PC-3 (cell line): ENCODE measurements around the gene AGTR1.

Source experiments
- EZH2 ChIP-seq: fragments of 300-600 bp; sonication (generic); IDR thresholded peaks from one replicate; pipeline ENCODE4 v1.6.1; 2017; ENCODE audit warnings: antibody characterized with exemption, mild to moderate bottlenecking, low read length; ENCODE audit not compliant: unreplicated experiment
- EZH2phosphoT487 ChIP-seq: fragments of 300-600 bp; sonication (generic); IDR thresholded peaks from 2 replicates; pipeline ENCODE4 v1.6.1; 2018; ENCODE audit warnings: mild to moderate bottlenecking, antibody characterized with exemption, low read length, borderline replicate concordance
- TF ChIP-seq, protein P1 (sequence below): fragments of 300-600 bp; sonication (generic); conservative IDR thresholded peaks from 2 replicates; pipeline ENCODE4 v1.5.1; 2017; ENCODE audit warnings: antibody characterized with exemption, low read depth, mild to moderate bottlenecking, low read length

DNA sequence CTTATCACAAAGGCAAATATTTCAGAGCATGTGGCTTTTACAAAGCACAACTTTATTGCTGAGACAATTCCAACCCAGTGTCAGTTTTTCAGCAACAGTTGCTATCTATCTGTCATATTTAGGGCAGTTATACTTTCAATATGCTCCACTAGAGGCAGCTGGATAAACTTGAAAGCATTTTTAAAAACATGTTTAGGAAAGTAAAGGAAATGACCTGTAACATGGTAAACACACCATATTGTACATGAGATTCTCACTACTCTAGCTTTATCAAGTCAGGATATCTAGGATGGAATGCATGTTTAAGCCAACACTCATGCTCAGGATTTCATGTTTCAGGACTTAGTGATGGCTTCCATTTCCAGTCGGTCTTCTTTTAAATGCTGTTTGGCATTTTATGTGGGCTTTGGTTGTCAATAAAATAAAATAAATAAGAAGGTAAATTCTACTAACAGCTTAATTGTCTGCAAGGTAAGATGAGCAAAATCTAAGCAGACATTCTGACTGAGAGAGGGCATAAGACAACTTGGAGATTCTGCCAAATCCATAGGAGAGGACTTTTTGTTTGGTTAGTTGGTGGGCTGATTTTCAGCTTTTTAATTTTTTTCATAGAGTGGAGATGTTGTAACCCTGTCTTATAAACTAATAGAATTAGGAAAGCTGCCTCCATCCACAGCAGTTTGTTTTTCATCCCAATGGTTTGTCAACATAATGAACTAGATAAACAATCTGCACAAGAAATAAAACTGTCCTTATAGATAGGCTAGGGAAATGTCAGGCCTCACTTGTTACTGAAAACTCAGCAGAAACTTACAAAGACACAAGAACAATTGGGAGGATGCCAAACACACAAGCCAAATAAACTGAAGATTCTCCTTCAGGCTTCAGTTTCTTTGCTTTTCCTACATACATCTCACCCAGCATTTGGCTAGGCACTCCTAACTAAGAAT is 66.6 kb downstream of the AGTR1 start:
- TF ChIP-seq, protein P1, sequence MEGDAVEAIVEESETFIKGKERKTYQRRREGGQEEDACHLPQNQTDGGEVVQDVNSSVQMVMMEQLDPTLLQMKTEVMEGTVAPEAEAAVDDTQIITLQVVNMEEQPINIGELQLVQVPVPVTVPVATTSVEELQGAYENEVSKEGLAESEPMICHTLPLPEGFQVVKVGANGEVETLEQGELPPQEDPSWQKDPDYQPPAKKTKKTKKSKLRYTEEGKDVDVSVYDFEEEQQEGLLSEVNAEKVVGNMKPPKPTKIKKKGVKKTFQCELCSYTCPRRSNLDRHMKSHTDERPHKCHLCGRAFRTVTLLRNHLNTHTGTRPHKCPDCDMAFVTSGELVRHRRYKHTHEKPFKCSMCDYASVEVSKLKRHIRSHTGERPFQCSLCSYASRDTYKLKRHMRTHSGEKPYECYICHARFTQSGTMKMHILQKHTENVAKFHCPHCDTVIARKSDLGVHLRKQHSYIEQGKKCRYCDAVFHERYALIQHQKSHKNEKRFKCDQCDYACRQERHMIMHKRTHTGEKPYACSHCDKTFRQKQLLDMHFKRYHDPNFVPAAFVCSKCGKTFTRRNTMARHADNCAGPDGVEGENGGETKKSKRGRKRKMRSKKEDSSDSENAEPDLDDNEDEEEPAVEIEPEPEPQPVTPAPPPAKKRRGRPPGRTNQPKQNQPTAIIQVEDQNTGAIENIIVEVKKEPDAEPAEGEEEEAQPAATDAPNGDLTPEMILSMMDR, result no peak
- TF ChIP-seq EZH2phosphoT487, result no peak
- TF ChIP-seq EZH2, result no peak
